H1 (cell line): ENCODE results near the gene RNPEPL1. TPM values are rescaled to one million over a fixed set of nuclear protein-coding genes. Genes with fewer than 3 reads are reported as not detected.

ENCODE experiments used
- ASH2L ChIP-seq: fragments of 200-600, 300-600 bp; sonication (generic); IDR thresholded peaks from one replicate; pipeline ENCODE4 v1.7.1; 2017; ENCODE audit warnings: low read length
- BACH1 ChIP-seq: IDR thresholded peaks from 2 replicates; pipeline ENCODE4 v1.6.1; 2012; ENCODE audit warnings: low read length, improper control_type of control experiment
- CBX8 ChIP-seq: fragments of 300-800, 300-1000 bp; sonication (generic); IDR thresholded peaks from 2 replicates; pipeline ENCODE4 v1.7.1; 2016; ENCODE audit warnings: low read depth, low read length, borderline replicate concordance
- CHD1 ChIP-seq: IDR thresholded peaks from 2 replicates; pipeline ENCODE4 v1.6.1; 2012; ENCODE audit warnings: low read depth, low read length, improper control_type of control experiment
- CHD2 ChIP-seq: IDR thresholded peaks from 2 replicates; pipeline ENCODE4 v1.6.1; 2012; ENCODE audit warnings: low read length, improper control_type of control experiment
- CREB1 ChIP-seq: IDR thresholded peaks from 2 replicates; pipeline ENCODE4 v1.6.1; 2012; ENCODE audit warnings: inconsistent platforms
- HDAC2 ChIP-seq, 2 experiments: fragments of 300-600 bp in 1 of 2; sonication (generic) in 1 of 2; IDR thresholded peaks; 2 replicates each; pipeline ENCODE4 v1.6.1; 2011 to 2012; ENCODE audit warnings: low read depth in 2 of 2, low read length in 2 of 2, mild to moderate bottlenecking in 2 of 2, moderate library complexity in 2 of 2, borderline replicate concordance in 1 of 2, inconsistent platforms in 1 of 2
- JUN ChIP-seq: IDR thresholded peaks from 2 replicates; pipeline ENCODE4 v1.6.1; 2011; ENCODE audit warnings: low read depth, mild to moderate bottlenecking, improper control_type of control experiment, low read length
- NRF1 ChIP-seq: IDR thresholded peaks from 2 replicates; pipeline ENCODE4 v1.6.1; 2011; ENCODE audit warnings: mild to moderate bottlenecking, low read depth, low read length, improper control_type of control experiment
- RFX5 ChIP-seq: IDR thresholded peaks from 2 replicates; pipeline ENCODE4 v1.6.1; 2011; ENCODE audit warnings: low read depth, low read length, improper control_type of control experiment, borderline replicate concordance
- SIRT6 ChIP-seq: IDR thresholded peaks from one replicate; pipeline ENCODE4 v1.7.1; 2012; ENCODE audit warnings: low read length, inconsistent platforms
- SUZ12 ChIP-seq: fragments of 200-600 bp; sonication (generic); IDR thresholded peaks from 2 replicates; pipeline ENCODE4 v1.6.1; 2012; ENCODE audit warnings: mild to moderate bottlenecking, inconsistent platforms, low read length, moderate library complexity, mixed read lengths
- TAF1 ChIP-seq: IDR thresholded peaks from 2 replicates; pipeline ENCODE4 v1.6.1; 2011; ENCODE audit warnings: mild to moderate bottlenecking, low read depth, low read length
- TBP ChIP-seq: IDR thresholded peaks from 2 replicates; pipeline ENCODE4 v1.6.1; 2011; ENCODE audit warnings: low read depth, low read length, improper control_type of control experiment
- TCF12 ChIP-seq: IDR thresholded peaks from 2 replicates; pipeline ENCODE4 v1.6.1; 2011; ENCODE audit warnings: low read depth, mild to moderate bottlenecking, low read length
- TEAD4 ChIP-seq: IDR thresholded peaks from 2 replicates; pipeline ENCODE4 v1.6.1; 2012; ENCODE audit warnings: low read depth, low read length, inconsistent platforms, mixed read lengths
- ZNF274 ChIP-seq: IDR thresholded peaks from 2 replicates; pipeline ENCODE4 v1.7.0; 2012; ENCODE audit warnings: low read length, borderline replicate concordance; ENCODE audit errors: extremely low read depth
- polyA plus RNA-seq, 7 experiments: library from polyadenylated mRNA; depleted of rRNA in 3 of 7; stranded (reverse) in 5 of 7; unstranded in 2 of 7; fragments of >200 nt in 5 of 7; fragments of 200-250 nt in 2 of 7; gene quantifications; 1 replicate in 5 of 7; 2 replicates in 1 of 7; 4 replicates in 1 of 7; pipeline versions ENCODE4 v1.2.1 to v1.2.3, GENCODE V29; 2011 to 2013; ENCODE audit warnings: missing spikeins in 2 of 7, mixed read lengths in 2 of 7
- total RNA-seq: library from RNA; stranded (reverse); fragmentation: NEBNext Ultra II Directional; extraction: Animal tissue kit (Norgen Biotek cat#: 25700); gene quantifications from 2 replicates; pipeline ENCODE4 v1.2.1, GENCODE V29; 2021
- TF ChIP-seq, protein P1 (sequence below): IDR thresholded peaks from 2 replicates; pipeline ENCODE4 v1.6.1; 2012; ENCODE audit warnings: inconsistent platforms
- TF ChIP-seq, protein P2 (sequence below): IDR thresholded peaks from 2 replicates; pipeline ENCODE4 v1.6.1; 2011; ENCODE audit warnings: low read length, improper control_type of control experiment
- TF ChIP-seq, protein P3 (sequence below): IDR thresholded peaks from 2 replicates; pipeline ENCODE4 v1.6.1; 2012; ENCODE audit warnings: low read length, inconsistent platforms

Gene RNPEPL1
- total and polyA plus RNA-seq, 2 of the 8 experiments (the other 6 are each of a cell fraction or from before 2014, with no cell fraction given) = 9.0 to 11.3 TPM

DNA sequence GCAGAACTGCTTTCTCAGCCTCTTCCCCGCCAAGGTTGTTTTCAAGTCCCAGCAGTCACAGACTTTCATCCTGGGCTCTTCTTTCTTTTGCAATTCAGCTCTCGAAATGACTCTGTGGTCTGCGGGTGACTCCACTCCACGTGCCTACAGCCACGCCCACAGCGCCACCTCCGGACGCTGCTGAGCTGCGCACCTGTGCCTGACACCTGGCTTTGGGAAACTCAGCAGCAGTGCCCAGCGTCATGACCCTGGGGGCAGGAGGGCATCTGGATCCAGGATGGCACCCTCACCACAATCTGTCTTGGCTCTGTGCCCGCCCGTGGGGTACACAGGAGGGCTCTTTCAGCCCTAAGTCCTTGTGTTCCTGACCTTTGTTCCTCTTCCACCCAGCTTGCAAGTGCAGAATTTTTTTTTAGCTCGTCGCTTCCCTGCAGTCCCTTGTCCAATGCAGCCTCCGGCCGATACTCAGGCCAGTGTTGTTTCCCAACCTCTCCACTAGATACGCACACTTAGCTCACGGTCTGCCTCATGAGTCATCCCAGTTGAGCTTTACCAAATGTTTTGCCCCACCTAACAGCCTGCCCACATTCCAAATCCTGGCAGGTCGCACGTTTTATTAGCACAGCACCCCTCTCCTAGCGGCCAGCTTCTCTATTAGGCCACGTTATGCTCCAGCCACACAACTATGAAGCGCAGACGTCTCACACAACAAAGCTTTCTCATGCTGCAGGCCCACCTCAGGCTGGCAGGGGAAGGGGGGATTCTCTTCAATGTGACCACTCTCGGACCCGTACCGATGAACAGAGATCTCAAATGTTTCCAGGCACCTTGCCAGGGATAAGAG is 11.7 kb downstream of the RNPEPL1 start (continued):
- TF ChIP-seq, protein P1, sequence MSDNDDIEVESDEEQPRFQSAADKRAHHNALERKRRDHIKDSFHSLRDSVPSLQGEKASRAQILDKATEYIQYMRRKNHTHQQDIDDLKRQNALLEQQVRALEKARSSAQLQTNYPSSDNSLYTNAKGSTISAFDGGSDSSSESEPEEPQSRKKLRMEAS = peak; percentile 97
- no peak for TF ChIP-seq CBX8
- TF ChIP-seq, protein P2, sequence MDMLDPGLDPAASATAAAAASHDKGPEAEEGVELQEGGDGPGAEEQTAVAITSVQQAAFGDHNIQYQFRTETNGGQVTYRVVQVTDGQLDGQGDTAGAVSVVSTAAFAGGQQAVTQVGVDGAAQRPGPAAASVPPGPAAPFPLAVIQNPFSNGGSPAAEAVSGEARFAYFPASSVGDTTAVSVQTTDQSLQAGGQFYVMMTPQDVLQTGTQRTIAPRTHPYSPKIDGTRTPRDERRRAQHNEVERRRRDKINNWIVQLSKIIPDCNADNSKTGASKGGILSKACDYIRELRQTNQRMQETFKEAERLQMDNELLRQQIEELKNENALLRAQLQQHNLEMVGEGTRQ = 0 out of 2 replicates have a peak, but pooled peaks have one; percentile 16
- TF ChIP-seq TAF1 = no peak
- 0 out of 2 replicates have a peak, but pooled peaks have one; percentile 47 for TF ChIP-seq BACH1
- TF ChIP-seq, protein P3, sequence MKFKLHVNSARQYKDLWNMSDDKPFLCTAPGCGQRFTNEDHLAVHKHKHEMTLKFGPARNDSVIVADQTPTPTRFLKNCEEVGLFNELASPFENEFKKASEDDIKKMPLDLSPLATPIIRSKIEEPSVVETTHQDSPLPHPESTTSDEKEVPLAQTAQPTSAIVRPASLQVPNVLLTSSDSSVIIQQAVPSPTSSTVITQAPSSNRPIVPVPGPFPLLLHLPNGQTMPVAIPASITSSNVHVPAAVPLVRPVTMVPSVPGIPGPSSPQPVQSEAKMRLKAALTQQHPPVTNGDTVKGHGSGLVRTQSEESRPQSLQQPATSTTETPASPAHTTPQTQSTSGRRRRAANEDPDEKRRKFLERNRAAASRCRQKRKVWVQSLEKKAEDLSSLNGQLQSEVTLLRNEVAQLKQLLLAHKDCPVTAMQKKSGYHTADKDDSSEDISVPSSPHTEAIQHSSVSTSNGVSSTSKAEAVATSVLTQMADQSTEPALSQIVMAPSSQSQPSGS = no peak
- peak; percentile 79; the same call in 1 of the 2 replicates for TF ChIP-seq TCF12
- TF ChIP-seq ASH2L = no peak
- no peak for TF ChIP-seq ZNF274
- no peak for TF ChIP-seq CHD1
- TF ChIP-seq SIRT6 = no peak
- TF ChIP-seq TBP = no peak
- no peak for TF ChIP-seq SUZ12
- TF ChIP-seq CHD2 = no peak
- no peak for TF ChIP-seq RFX5
- TF ChIP-seq HDAC2 (IDR thresholded peaks at IDR 0.05; ENCODE audit: borderline replicate concordance in 1 of 2, low read depth in 2 of 2, low read length in 2 of 2) = no peak
- TF ChIP-seq CREB1 = peak; percentile 42; the same call in 1 of the 2 replicates
- TF ChIP-seq JUN = no peak
- no peak for TF ChIP-seq NRF1
- 0 out of 2 replicates have a peak, but pooled peaks have one; percentile 18 for TF ChIP-seq TEAD4
